Karpas-422 (cell line): ENCODE data around the gene ARHGAP12. TPM values are rescaled to one million over a fixed set of nuclear protein-coding genes. Genes with fewer than 3 reads are reported as not detected.

Source experiments
- DNase-seq: peaks from one replicate; pipeline ENCODE4 v3.0.0-alpha.2; 2015
- H2AFZ ChIP-seq: fragments of 200-600 bp; sonication (generic); 2 replicates; pipeline ENCODE4 v1.6.1; 2014; ENCODE audit warnings: antibody characterized with exemption, low read length, mixed read lengths
- H3K27ac ChIP-seq: fragments of 200-600 bp; sonication (generic); 2 replicates; pipeline ENCODE4 v1.5.1; 2014; ENCODE audit warnings: mild to moderate bottlenecking, low read length, moderate library complexity
- H3K27me3 ChIP-seq: fragments of 200-600 bp; sonication (generic); 2 replicates; pipeline ENCODE4 v1.6.1; 2014; ENCODE audit warnings: low read length, mixed read lengths
- H3K36me3 ChIP-seq: fragments of 200-600 bp; sonication (generic); 2 replicates; pipeline ENCODE4 v1.6.1; 2014; ENCODE audit warnings: low read length, mixed read lengths; ENCODE audit not compliant: insufficient read depth
- H3K4me1 ChIP-seq: fragments of 200-600 bp; sonication (generic); 2 replicates; pipeline ENCODE4 v1.6.1; 2014; ENCODE audit warnings: mild to moderate bottlenecking, low read length, mixed read lengths
- H3K4me2 ChIP-seq: fragments of 200-600 bp; sonication (generic); 2 replicates; pipeline ENCODE4 v1.6.1; 2014; ENCODE audit warnings: low read length, low read depth, mild to moderate bottlenecking; ENCODE audit not compliant: poor library complexity, severe bottlenecking
- H3K4me3 ChIP-seq: fragments of 200-600 bp; sonication (generic); 2 replicates; pipeline ENCODE4 v1.5.1; 2014; ENCODE audit warnings: mild to moderate bottlenecking, antibody characterized with exemption, low read length, mixed read lengths
- H3K79me2 ChIP-seq: fragments of 200-600 bp; sonication (generic); 2 replicates; pipeline ENCODE4 v1.6.1; 2014; ENCODE audit warnings: mild to moderate bottlenecking, low read length, mixed read lengths
- H3K9ac ChIP-seq: fragments of 200-600 bp; sonication (generic); 2 replicates; pipeline ENCODE4 v1.6.0; 2014; ENCODE audit warnings: low read length
- H3K9me2 ChIP-seq: fragments of 200-600 bp; sonication (generic), shearing (Covaris generic); replicated peaks from 2 replicates; pipeline ENCODE4 v1.6.0; 2014; ENCODE audit warnings: mild to moderate bottlenecking, low read length, moderate library complexity; ENCODE audit not compliant: insufficient read depth
- H3K9me3 ChIP-seq: fragments of 300-700, 200-600 bp; sonication (generic); 2 replicates; pipeline ENCODE4 v1.6.1; 2014; ENCODE audit warnings: low read length, mixed read lengths
- H4K20me1 ChIP-seq: fragments of 200-600 bp; sonication (generic); 2 replicates; pipeline ENCODE4 v1.6.1; 2014; ENCODE audit warnings: mild to moderate bottlenecking, antibody characterized with exemption, low read length, low read depth; ENCODE audit not compliant: insufficient read depth
- small RNA-seq: library from RNA; depleted of rRNA; stranded (forward); fragments of <200 nt; gene quantifications from one replicate; pipeline ENCODE3, GENCODE V24; 2014
- total RNA-seq: library from RNA; depleted of rRNA; stranded (reverse); fragments of >200 nt; shearing (Covaris generic); gene quantifications from 2 replicates; pipeline ENCODE4 v1.2.3, GENCODE V29; 2014; ENCODE audit warnings: low replicate concordance; rRNA removed

ARHGAP12 gene
- total RNA-seq, 1 experiment from 2014 or later, result 15.0 TPM

GRCh38 chr10:31758495-31758894 is 170.1 kb downstream of the ARHGAP12 start:
- Histone ChIP-seq H3K27me3 (no peaks in the 10 kb centered on the region), H3K4me1 (peaks cover 14% of the 10 kb centered on the region), H3K36me3 (no peaks in the 10 kb centered on the region), H3K9me3 (no peaks in the 10 kb centered on the region), H3K9ac (no peak overlapping the region), H2AFZ (no peak overlapping the region), H3K79me2 (no peaks in the 10 kb centered on the region), H3K4me3 (no peak overlapping the region), H3K4me2 (no peak overlapping the region), H4K20me1 (no peaks in the 10 kb centered on the region), H3K27ac (no peak overlapping the region), H3K9me2 (no peaks in the 10 kb centered on the region)
- no peak for DNase-seq

GRCh38 chr10:31757831-31758230 is 170.8 kb downstream of the ARHGAP12 start:
- Histone ChIP-seq H3K9ac (no peak overlapping the region), H3K27me3 (no peaks in the 10 kb centered on the region), H4K20me1 (no peaks in the 10 kb centered on the region), H3K4me1 (peaks cover 14% of the 10 kb centered on the region), H3K27ac (no peak overlapping the region), H3K4me2 (no peak overlapping the region), H2AFZ (no peak overlapping the region), H3K36me3 (no peaks in the 10 kb centered on the region), H3K4me3 (no peak overlapping the region), H3K9me3 (no peaks in the 10 kb centered on the region), H3K79me2 (no peaks in the 10 kb centered on the region), H3K9me2 (no peaks in the 10 kb centered on the region)
- DNase-seq, result no peak

GRCh38 chr10:31757386-31757791 is 171.2 kb downstream of the ARHGAP12 start:
- Histone ChIP-seq H3K9ac (no peak overlapping the region), H3K36me3 (no peaks in the 10 kb centered on the region), H3K4me1 (peaks cover 14% of the 10 kb centered on the region), H4K20me1 (no peaks in the 10 kb centered on the region), H3K27ac (no peak overlapping the region), H3K27me3 (no peaks in the 10 kb centered on the region), H2AFZ (no peak overlapping the region), H3K4me2 (no peak overlapping the region), H3K4me3 (no peak overlapping the region), H3K9me3 (no peaks in the 10 kb centered on the region), H3K9me2 (no peaks in the 10 kb centered on the region), H3K79me2 (no peaks in the 10 kb centered on the region)
- no peak for DNase-seq

GRCh38 chr10:31756729-31757110 is 171.9 kb downstream of the ARHGAP12 start:
- Histone ChIP-seq H4K20me1 (no peaks in the 10 kb centered on the region), H3K9me2 (no peaks in the 10 kb centered on the region), H3K27ac (no peak overlapping the region), H3K79me2 (no peaks in the 10 kb centered on the region), H3K36me3 (no peaks in the 10 kb centered on the region), H3K27me3 (no peaks in the 10 kb centered on the region), H3K4me1 (peaks cover 14% of the 10 kb centered on the region), H3K9me3 (no peaks in the 10 kb centered on the region), H3K4me3 (no peak overlapping the region), H3K4me2 (no peak overlapping the region), H2AFZ (no peak overlapping the region), H3K9ac (no peak overlapping the region)
- DNase-seq, result no peak

- Histone ChIP-seq H3K79me2 (no peaks in the 10 kb centered on the region), H2AFZ (no peak overlapping the region), H3K27me3 (no peaks in the 10 kb centered on the region), H3K27ac (no peak overlapping the region), H3K9ac (no peak overlapping the region), H4K20me1 (no peaks in the 10 kb centered on the region), H3K4me2 (no peak overlapping the region), H3K36me3 (no peaks in the 10 kb centered on the region), H3K9me3 (no peaks in the 10 kb centered on the region), H3K4me1 (peaks cover 14% of the 10 kb centered on the region), H3K4me3 (no peak overlapping the region), H3K9me2 (no peaks in the 10 kb centered on the region)
- no peak for DNase-seq
These were observed 172.4 kb downstream of the ARHGAP12 start for GRCh38 chr10:31756101-31756728.

Small RNA genes lying within 50 kb of the gene (small RNA-seq; reads per million reads assigned to genes)
- gene RF00019, result not detected

Other genes starting within 250 kb of the ARHGAP12 start
- 35.4 and 41.9 TPM in 2 replicates for gene KIF5B, start 127.6 kb upstream of the ARHGAP12 start, total RNA-seq